ENCODE data around the gene CD151. TPM values are rescaled to one million over a fixed set of nuclear protein-coding genes. Genes with fewer than 3 reads are reported as not detected.

The CD151 gene
- total RNA-seq, 1 experiment from 2014 or later: 296 TPM

GRCh38 chr11:812390-812789 is 20.4 kb upstream of the CD151 start:
- ChIA-PET POLR2A (interaction anchor here (1.8 kb wide), 1 partner anchor 7 kb away, joined by 9 read pairs; the partner anchor contains the start of gene PNPLA2), RAD21 (ENCODE audit: low non-redundant PET in 1 of 2, low total read pairs in 2 of 2, uncharacterized antibody in 2 of 2, unreplicated experiment in 2 of 2) (no interaction called here), CTCF (no interaction called here)
- H3K36me3 ChIP-seq (ENCODE audit: control insufficient read depth in 1 of 2, insufficient read depth in 2 of 2, low read length in 2 of 2): peaks cover 21 to 38% of the 10 kb centered on the region in 2 experiments
- H3K4me2 ChIP-seq (ENCODE audit: low read length): peak overlapping the region; percentile 88
- H3K27me3 ChIP-seq (ENCODE audit: insufficient read depth, low read length): no peaks in the 10 kb centered on the region
- no peak for ATAC-seq
- H2AFZ ChIP-seq (ENCODE audit: low read depth, low read length, poor library complexity, severe bottlenecking): no peak overlapping the region
- TF ChIP-seq RAD21 (IDR thresholded peaks at IDR 0.05; ENCODE audit: low read depth): no peak
- TF ChIP-seq TCF7L2 (IDR thresholded peaks at IDR 0.05; ENCODE audit: borderline replicate concordance, extremely low read depth, insufficient read depth, insufficient read length): no peak
- H3K9ac ChIP-seq (ENCODE audit: low read length): peak overlapping the region; percentile 100; the same call in 1 of the 2 replicates
- H3K79me2 ChIP-seq (ENCODE audit: insufficient read depth, low read length): peaks cover 52% of the 10 kb centered on the region
- peaks cover 17% of the 10 kb centered on the region; the same call in 1 of the 2 replicates for H4K20me1 ChIP-seq (ENCODE audit: insufficient read depth)
- no peak for DNase-seq (ENCODE audit: low read depth, low spot score)
- H3K4me3 ChIP-seq (replicated peaks in 1 of 2; ENCODE audit: low read depth in 1 of 2, low read length in 2 of 2): no peak overlapping the region; a peak in 1 of 4 replicates
- intact Hi-C loops (cut with micrococcal nuclease): no loop called here
- no peaks in the 10 kb centered on the region for H3K9me3 ChIP-seq (ENCODE audit: control insufficient read depth in 1 of 2, insufficient read depth in 1 of 2, low read depth in 1 of 2, low read length in 2 of 2)
- BruUV-seq (replicated peaks): no TSS peak
- no peaks in the 10 kb centered on the region for H3K9me2 ChIP-seq (ENCODE audit: insufficient read depth)
- peaks cover 17 to 55% of the 10 kb centered on the region in 2 experiments for H3K4me1 ChIP-seq (ENCODE audit: control insufficient read depth in 1 of 2, insufficient read depth in 2 of 2, low read length in 2 of 2)
- peak overlapping the region; percentile 93 for H3K27ac ChIP-seq (ENCODE audit: low read depth, low read length)

GRCh38 chr11:813072-813455 is 19.7 kb upstream of the CD151 start:
- ChIA-PET POLR2A (no interaction called here), RAD21 (ENCODE audit: low non-redundant PET in 1 of 2, low total read pairs in 2 of 2, uncharacterized antibody in 2 of 2, unreplicated experiment in 2 of 2) (no interaction called here), CTCF (no interaction called here)
- ATAC-seq: no peak
- Histone ChIP-seq H3K9me3 (ENCODE audit: control insufficient read depth in 1 of 2, insufficient read depth in 1 of 2, low read depth in 1 of 2, low read length in 2 of 2) (no peaks in the 10 kb centered on the region), H3K9ac (ENCODE audit: low read length) (no peak overlapping the region), H3K36me3 (ENCODE audit: control insufficient read depth in 1 of 2, insufficient read depth in 2 of 2, low read length in 2 of 2) (peaks cover 21 to 38% of the 10 kb centered on the region in 2 experiments), H3K79me2 (ENCODE audit: insufficient read depth, low read length) (peaks cover 46% of the 10 kb centered on the region), H3K4me2 (ENCODE audit: low read length) (0 out of 2 replicates have a peak overlapping the region, but pooled peaks have one; percentile 88), H3K27me3 (ENCODE audit: insufficient read depth, low read length) (no peaks in the 10 kb centered on the region), H3K4me1 (ENCODE audit: control insufficient read depth in 1 of 2, insufficient read depth in 2 of 2, low read length in 2 of 2) (peaks cover 10 to 48% of the 10 kb centered on the region in 2 experiments), H3K27ac (ENCODE audit: low read depth, low read length) (peak overlapping the region; percentile 93), H3K9me2 (ENCODE audit: insufficient read depth) (no peaks in the 10 kb centered on the region), H2AFZ (ENCODE audit: low read depth, low read length, poor library complexity, severe bottlenecking) (no peak overlapping the region), H3K4me3 (replicated peaks in 1 of 2; ENCODE audit: low read depth in 1 of 2, low read length in 2 of 2) (no peak overlapping the region), H4K20me1 (ENCODE audit: insufficient read depth) (peaks cover 17% of the 10 kb centered on the region; the same call in 1 of the 2 replicates)
- no peak for DNase-seq (ENCODE audit: low read depth, low spot score)
- no TSS peak for BruUV-seq (replicated peaks)
- TF ChIP-seq FOSL1 (IDR thresholded peaks at IDR 0.05; ENCODE audit: low read depth) (no peak), POLR2AphosphoS5 (IDR thresholded peaks at IDR 0.05; ENCODE audit: low read depth, low read length) (no peak)
- intact Hi-C loops (cut with micrococcal nuclease): no loop called here
